ENCODE results near the gene NEK6. TPM values are rescaled to one million over a fixed set of nuclear protein-coding genes. Genes with fewer than 3 reads are reported as not detected.

Gene NEK6
- total and polyA plus RNA-seq, 2 of the 8 experiments (the other 6 are each of a cell fraction or from before 2014, with no cell fraction given) = 17.7 to 19.7 TPM

GRCh38 chr9:124281931-124282371 lies 24.2 kb downstream of the NEK6 start:
- H3K18ac ChIP-seq (ENCODE audit: extremely low read depth, low read length) = no peak overlapping the region
- no peak overlapping the region for H4K91ac ChIP-seq (replicated peaks; ENCODE audit: insufficient read length, low read length)
- H2BK120ac ChIP-seq (replicated peaks; ENCODE audit: low read depth, low read length) = no peak overlapping the region
- H2AK5ac ChIP-seq (ENCODE audit: low read depth, low read length) = no peak overlapping the region
- no peak overlapping the region for H2BK20ac ChIP-seq (ENCODE audit: low read length)
- no peak overlapping the region for H3K14ac ChIP-seq (ENCODE audit: insufficient read length)
- H3K4me3 ChIP-seq (ENCODE audit: extremely low read depth in 1 of 4, insufficient read depth in 2 of 4, low read depth in 3 of 4, low read length in 4 of 4) = no peak overlapping the region
- H3K23ac ChIP-seq (ENCODE audit: insufficient read length) = no peak overlapping the region
- POLR2A ChIA-PET (ENCODE audit: partially characterized antibody) = no interaction called here
- peaks cover 6% of the 10 kb centered on the region; the same call in 1 of the 2 replicates for H3K79me1 ChIP-seq (ENCODE audit: low read depth, low read length)
- H3K4me2 ChIP-seq (ENCODE audit: insufficient read depth in 1 of 2, low read depth in 2 of 2, low read length in 2 of 2) = no peak overlapping the region
- FAIRE-seq (no peak), DNase-seq (ENCODE audit: low read depth in 1 of 2, low spot score in 2 of 2) (no peak)
- CTCF ChIA-PET (ENCODE audit: partially characterized antibody) = interaction anchor here (0.7 kb wide), 1 partner anchor 43 kb away, joined by 3 read pairs; no protein-coding TSS in a partner anchor
- H3K56ac ChIP-seq (replicated peaks; ENCODE audit: insufficient read length, low read depth, low read length) = no peak overlapping the region
- no peaks in the 10 kb centered on the region for H3K27me3 ChIP-seq (replicated peaks in 1 of 4; ENCODE audit: control insufficient read depth in 3 of 4, extremely low read depth in 1 of 4, insufficient read depth in 3 of 4, low read length in 3 of 4)
- no peak overlapping the region for H4K8ac ChIP-seq (ENCODE audit: extremely low read depth, insufficient read depth, low read length)
- WGBS, 2 experiments (ENCODE audit: extremely low coverage in 1 of 2, insufficient coverage in 1 of 2, insufficient read length in 1 of 2, insufficient replicate concordance in 2 of 2, low coverage in 1 of 2, low lambda C conversion rate in 2 of 2, missing lambda C conversion rate in 1 of 2) = 87% methylated on average over 15 of the region's 15 CpGs; no CpG with 5 or more reads in 1 of the 2 experiments
- H3K36me3 ChIP-seq (ENCODE audit: control insufficient read depth in 2 of 4, insufficient read depth in 4 of 4, low read length in 3 of 4) = no peaks in the 10 kb centered on the region
- H2BK12ac ChIP-seq (ENCODE audit: low read depth, low read length) = 0 out of 2 replicates have a peak overlapping the region, but pooled peaks have one; percentile 17
- no peaks in the 10 kb centered on the region for H3K9me3 ChIP-seq (ENCODE audit: insufficient read depth in 2 of 2, low read depth in 1 of 2, low read length in 1 of 2)
- TF ChIP-seq TEAD4 (IDR thresholded peaks at IDR 0.05; ENCODE audit: low read depth, low read length) (no peak), RBBP5 (IDR thresholded peaks at IDR 0.05; ENCODE audit: borderline replicate concordance, low read depth, low read length) (no peak), CTCF (IDR thresholded peaks at IDR 0.05; ENCODE audit: control extremely low read depth in 1 of 3, insufficient read depth in 1 of 3, low read depth in 1 of 3, low read length in 3 of 3) (no peak)
- H2BK5ac ChIP-seq (ENCODE audit: low read depth, low read length) = no peak overlapping the region
- H3K27ac ChIP-seq (ENCODE audit: low read depth, low read length) = no peak overlapping the region
- H4K5ac ChIP-seq (ENCODE audit: insufficient read length, low read depth, low read length) = no peak overlapping the region
- no peaks in the 10 kb centered on the region; a peak in 1 of 7 replicates for H3K4me1 ChIP-seq (replicated peaks in 1 of 4; ENCODE audit: control insufficient read depth in 3 of 4, insufficient read depth in 4 of 4, low read length in 3 of 4)
- H2AFZ ChIP-seq (ENCODE audit: low read length) = no peak overlapping the region
- no peaks in the 10 kb centered on the region; a peak in 1 of 4 replicates for H3K79me2 ChIP-seq (ENCODE audit: control insufficient read depth in 1 of 2, insufficient read depth in 2 of 2, low read length in 2 of 2)
- H3K4ac ChIP-seq (replicated peaks; ENCODE audit: insufficient read length, low read depth, low read length) = no peak overlapping the region
- no peak overlapping the region for H3K9ac ChIP-seq (replicated peaks in 1 of 4; ENCODE audit: extremely low read depth in 1 of 4, low read depth in 3 of 4, low read length in 3 of 4)
- H4K20me1 ChIP-seq (replicated peaks in 1 of 2; ENCODE audit: control insufficient read depth in 1 of 2, insufficient read depth in 2 of 2, low read length in 2 of 2) = peaks cover 0 to 7% of the 10 kb centered on the region in 2 experiments
- H2BK15ac ChIP-seq (ENCODE audit: low read length) = no peak overlapping the region
- H3K23me2 ChIP-seq (ENCODE audit: low read depth, low read length) = no peaks in the 10 kb centered on the region

Measured in H1 (cell line).